H9 (cell line): ENCODE data around the gene RBM19. TPM values are rescaled to one million over a fixed set of nuclear protein-coding genes. Genes with fewer than 3 reads are reported as not detected.
A peak's percentile ranks its signal among the peaks of the same experiment; 100 is the strongest.

ENCODE experiments used
- DNase-seq: peaks from one replicate; pipeline ENCODE4 v3.0.0-alpha.2; 2017
- H2AFZ ChIP-seq: one replicate; pipeline ENCODE4 v1.6.1; 2013; ENCODE audit warnings: mild to moderate bottlenecking, low read length, control low read depth, moderate library complexity
- H2AK5ac ChIP-seq: 2 replicates; pipeline ENCODE4 v1.6.1; 2013; ENCODE audit warnings: low read length, control low read depth, mixed read lengths; ENCODE audit not compliant: insufficient read length
- H2BK120ac ChIP-seq: one replicate; pipeline ENCODE4 v1.6.1; 2013; ENCODE audit warnings: low read depth, mild to moderate bottlenecking, low read length, control low read depth, inconsistent platforms; ENCODE audit not compliant: poor library complexity, severe bottlenecking
- H2BK12ac ChIP-seq: 2 replicates; pipeline ENCODE4 v1.6.1; 2013; ENCODE audit warnings: low read length, control low read depth, mixed read lengths, low read depth; ENCODE audit not compliant: insufficient read length
- H2BK15ac ChIP-seq: 2 replicates; pipeline ENCODE4 v1.6.1; 2013; ENCODE audit warnings: low read depth, low read length, control low read depth
- H2BK20ac ChIP-seq: one replicate; pipeline ENCODE4 v1.6.1; 2013; ENCODE audit warnings: low read depth, mild to moderate bottlenecking, low read length, control low read depth, inconsistent platforms; ENCODE audit not compliant: poor library complexity, severe bottlenecking
- H2BK5ac ChIP-seq: 2 replicates; pipeline ENCODE4 v1.6.1; 2013; ENCODE audit warnings: low read length, control low read depth, mixed read lengths; ENCODE audit not compliant: insufficient read length
- H3K14ac ChIP-seq: 2 replicates; pipeline ENCODE4 v1.6.1; 2013; ENCODE audit warnings: low read length, control low read depth; ENCODE audit not compliant: insufficient read depth
- H3K18ac ChIP-seq: 2 replicates; pipeline ENCODE4 v1.6.1; 2013; ENCODE audit warnings: low read depth, mild to moderate bottlenecking, mixed read lengths, low read length, control low read depth; ENCODE audit not compliant: insufficient read length
- H3K23ac ChIP-seq: 2 replicates; pipeline ENCODE4 v1.6.1; 2013; ENCODE audit warnings: low read length, control low read depth, mixed read lengths, low read depth; ENCODE audit not compliant: insufficient read length
- H3K23me2 ChIP-seq: 2 replicates; pipeline ENCODE4 v1.6.1; 2013; ENCODE audit warnings: low read depth, mild to moderate bottlenecking, mixed read lengths, low read length, control low read depth; ENCODE audit not compliant: insufficient read length, poor library complexity, severe bottlenecking
- H3K27ac ChIP-seq: 2 replicates; pipeline ENCODE4 v1.5.1; 2013; ENCODE audit warnings: low read length, control low read depth, mixed read lengths, low read depth; ENCODE audit not compliant: insufficient read length
- H3K27me3 ChIP-seq: 2 replicates; pipeline ENCODE4 v1.6.1; 2013; ENCODE audit warnings: low read length, control low read depth, inconsistent platforms; ENCODE audit not compliant: insufficient read depth
- H3K4ac ChIP-seq: 2 replicates; pipeline ENCODE4 v1.6.1; 2013; ENCODE audit warnings: low read depth, mild to moderate bottlenecking, control low read depth, inconsistent platforms, low read length, moderate library complexity
- H3K4me1 ChIP-seq: 2 replicates; pipeline ENCODE4 v1.6.1; 2013; ENCODE audit warnings: low read length, control low read depth, inconsistent platforms; ENCODE audit not compliant: insufficient read depth
- H3K4me2 ChIP-seq: 2 replicates; pipeline ENCODE4 v1.6.1; 2013; ENCODE audit warnings: low read length, control low read depth, mixed read lengths; ENCODE audit not compliant: insufficient read length, insufficient read depth
- H3K56ac ChIP-seq: 2 replicates; pipeline ENCODE4 v1.6.1; 2013; ENCODE audit warnings: low read depth, mild to moderate bottlenecking, mixed read lengths, low read length, control low read depth; ENCODE audit not compliant: insufficient read length
- H3K79me1 ChIP-seq: 2 replicates; pipeline ENCODE4 v1.6.1; 2013; ENCODE audit warnings: low read depth, mild to moderate bottlenecking, moderate library complexity, low read length, control low read depth, inconsistent platforms; ENCODE audit not compliant: insufficient read depth, poor library complexity, severe bottlenecking
- H3K79me2 ChIP-seq: 2 replicates; pipeline ENCODE4 v1.6.1; 2013; ENCODE audit warnings: low read length, control low read depth, inconsistent platforms; ENCODE audit not compliant: insufficient read depth
- H3K9ac ChIP-seq: 2 replicates; pipeline ENCODE4 v1.6.1; 2013; ENCODE audit warnings: low read length, control low read depth, mixed read lengths; ENCODE audit not compliant: insufficient read length; ENCODE audit errors: extremely low read depth
- H3K9me3 ChIP-seq: one replicate; pipeline ENCODE4 v1.6.1; 2013; ENCODE audit warnings: low read depth, low read length, inconsistent platforms; ENCODE audit not compliant: control insufficient read depth
- H3T11ph ChIP-seq: one replicate; pipeline ENCODE4 v1.6.1; 2013; ENCODE audit warnings: mild to moderate bottlenecking, low read length, control low read depth, inconsistent platforms
- H4K20me1 ChIP-seq: one replicate; pipeline ENCODE4 v1.6.1; 2013; ENCODE audit not compliant: control insufficient read depth, insufficient read length, insufficient read depth
- H4K5ac ChIP-seq: 2 replicates; pipeline ENCODE4 v1.6.1; 2013; ENCODE audit warnings: low read depth, mild to moderate bottlenecking, mixed read lengths, low read length, control low read depth; ENCODE audit not compliant: insufficient read length
- H4K8ac ChIP-seq: replicated peaks from 2 replicates; pipeline ENCODE4 v1.6.1; 2013; ENCODE audit warnings: low read length, control low read depth, mixed read lengths, low read depth; ENCODE audit not compliant: insufficient read length
- H4K91ac ChIP-seq: 2 replicates; pipeline ENCODE4 v1.6.1; 2013; ENCODE audit warnings: low read depth, mild to moderate bottlenecking, moderate library complexity, mixed read lengths, low read length, control low read depth; ENCODE audit not compliant: insufficient read length
- H3K27ac Mint-ChIP-seq, 3 experiments: 2 replicates in 2 of 3; 3 replicates in 1 of 3; pipeline ENCODE4 v1.8.0; 2020 to 2021; ENCODE audit warnings: mixed read lengths in 3 of 3, mild to moderate bottlenecking in 1 of 3, moderate library complexity in 1 of 3
- H3K27me3 Mint-ChIP-seq: 2 replicates; pipeline ENCODE4 v1.8.0; 2021; ENCODE audit warnings: low read depth, mild to moderate bottlenecking, moderate library complexity, mixed read lengths
- H3K36me3 Mint-ChIP-seq, 3 experiments: 2 replicates in 2 of 3; 3 replicates in 1 of 3; pipeline ENCODE4 v1.8.0; 2020 to 2021; ENCODE audit warnings: low read depth in 3 of 3, mixed read lengths in 3 of 3; ENCODE audit not compliant: insufficient read depth in 1 of 3
- H3K4me1 Mint-ChIP-seq, 2 experiments: 2 replicates each; pipeline ENCODE4 v1.8.0; 2020; ENCODE audit warnings: mixed read lengths in 2 of 2
- H3K4me3 Mint-ChIP-seq, 2 experiments: 2 replicates in 1 of 2; 3 replicates in 1 of 2; pipeline ENCODE4 v1.8.0; 2020 to 2021; ENCODE audit warnings: mild to moderate bottlenecking in 2 of 2, mixed read lengths in 2 of 2, moderate library complexity in 1 of 2
- H3K9me3 Mint-ChIP-seq, 2 experiments: 2 replicates in 1 of 2; 3 replicates in 1 of 2; pipeline ENCODE4 v1.8.0; 2020; ENCODE audit warnings: mild to moderate bottlenecking in 2 of 2, mixed read lengths in 2 of 2, moderate library complexity in 1 of 2
- CTCF ChIP-seq: fragments of 200-600 bp; sonication (generic); conservative IDR thresholded peaks from 3 replicates; pipeline ENCODE4 v1.8.0; 2021; ENCODE audit warnings: antibody characterized with exemption, mild to moderate bottlenecking
- WGBS: extraction: QIAGEN DNeasy Blood & Tissue Kit; methylation state at CpG from one replicate; pipeline ENCODE4 v1.1.7; 2013; ENCODE audit warnings: missing lambda C conversion rate, low lambda C conversion rate, mixed read lengths; ENCODE audit not compliant: insufficient read length; ENCODE audit errors: extremely low coverage; 5-methylcytosine and 5-hydroxymethylcytosine counted together
- total RNA-seq: library from RNA; stranded (reverse); gene quantifications from 2 replicates; pipeline ENCODE4 v1.2.1, GENCODE V29; 2021

Gene RBM19
- total RNA-seq, 1 experiment from 2014 or later, result 32.2 TPM

GRCh38 chr12:113855998-113856397 is 110.1 kb downstream of the RBM19 start:
- no peak overlapping the region for H2BK20ac ChIP-seq
- H3K79me2 ChIP-seq, result no peaks in the 10 kb centered on the region
- no peaks in the 10 kb centered on the region for H3K9me3 ChIP-seq
- H3T11ph ChIP-seq, result no peak overlapping the region
- no peak overlapping the region for H3K4me2 ChIP-seq
- H3K79me1 ChIP-seq, result no peaks in the 10 kb centered on the region
- H2BK15ac ChIP-seq, result no peak overlapping the region
- H4K8ac ChIP-seq, result no peak overlapping the region
- no peak overlapping the region for H4K91ac ChIP-seq
- Mint-ChIP-seq H3K27me3 (no peaks in the 10 kb centered on the region), H3K27ac (peak overlapping the region in 1 of 3 experiments; percentile 14; a peak in 1 of 7 replicates), H3K4me3 (no peak overlapping the region), H3K36me3 (peaks cover 4 to 18% (median 6%) of the 10 kb centered on the region in 3 experiments; a peak in 5 of 7 replicates), H3K4me1 (peaks cover 13 to 43% of the 10 kb centered on the region in 2 experiments), H3K9me3 (no peaks in the 10 kb centered on the region)
- H3K23ac ChIP-seq, result no peak overlapping the region
- H3K14ac ChIP-seq, result no peak overlapping the region; the same call in 1 of the 2 replicates
- H3K18ac ChIP-seq, result no peak overlapping the region
- no peak overlapping the region for H2BK12ac ChIP-seq
- H2BK120ac ChIP-seq, result no peak overlapping the region
- H3K27me3 ChIP-seq, result no peaks in the 10 kb centered on the region
- no peak overlapping the region for H3K56ac ChIP-seq
- H3K4me1 ChIP-seq, result no peaks in the 10 kb centered on the region
- H4K5ac ChIP-seq, result no peak overlapping the region
- H2AFZ ChIP-seq, result no peak overlapping the region
- DNase-seq, result no peak
- H2AK5ac ChIP-seq, result no peak overlapping the region
- no peak overlapping the region for H3K9ac ChIP-seq
- no peak overlapping the region for H3K27ac ChIP-seq
- H4K20me1 ChIP-seq, result no peaks in the 10 kb centered on the region
- WGBS, result no CpG with 5 or more reads among the region's 7 CpGs
- no peak overlapping the region for H3K4ac ChIP-seq
- H3K23me2 ChIP-seq, result no peaks in the 10 kb centered on the region
- TF ChIP-seq CTCF, result no peak
- H2BK5ac ChIP-seq, result no peak overlapping the region
